Trophoblast cell (in vitro differentiated cells and primary cell): ENCODE results near the gene SS18L1.

Source experiments
- DNase-seq, 2 donors: peaks; one replicate each; pipeline ENCODE4 v3.0.0-alpha.2; 2016
- H2AFZ ChIP-seq: 2 replicates; pipeline ENCODE4 v1.6.1; 2013; ENCODE audit warnings: low read length, moderate library complexity, mild to moderate bottlenecking; ENCODE audit not compliant: insufficient read depth, poor library complexity
- H2AK5ac ChIP-seq: 2 replicates; pipeline ENCODE4 v1.6.1; 2013; ENCODE audit warnings: mild to moderate bottlenecking, low read length
- H2BK120ac ChIP-seq: 2 replicates; pipeline ENCODE4 v1.6.1; 2013; ENCODE audit warnings: low read length, mild to moderate bottlenecking, moderate library complexity; ENCODE audit not compliant: insufficient read depth, poor library complexity
- H2BK12ac ChIP-seq: 2 replicates; pipeline ENCODE4 v1.6.1; 2013; ENCODE audit warnings: mild to moderate bottlenecking, low read length, moderate library complexity
- H2BK5ac ChIP-seq: 2 replicates; pipeline ENCODE4 v1.6.1; 2013; ENCODE audit warnings: low read length, low read depth, moderate library complexity, mild to moderate bottlenecking; ENCODE audit not compliant: poor library complexity
- H3K14ac ChIP-seq: 2 replicates; pipeline ENCODE4 v1.6.1; 2013; ENCODE audit warnings: mild to moderate bottlenecking, low read length
- H3K18ac ChIP-seq: 2 replicates; pipeline ENCODE4 v1.6.1; 2013; ENCODE audit warnings: mild to moderate bottlenecking, low read length
- H3K23ac ChIP-seq: 2 replicates; pipeline ENCODE4 v1.6.1; 2013; ENCODE audit warnings: low read length
- H3K27ac ChIP-seq: 2 replicates; pipeline ENCODE4 v1.5.1; 2013; ENCODE audit warnings: low read depth, mild to moderate bottlenecking, inconsistent platforms, low read length, moderate library complexity
- H3K27me3 ChIP-seq: 2 replicates; pipeline ENCODE4 v1.6.1; 2013; ENCODE audit warnings: inconsistent platforms, mild to moderate bottlenecking, low read length, moderate library complexity; ENCODE audit not compliant: insufficient read depth
- H3K36me3 ChIP-seq, 2 experiments: 1 replicate in 1 of 2; 2 replicates in 1 of 2; pipeline ENCODE4 v1.6.1; 2013; ENCODE audit warnings: low read length in 2 of 2, mild to moderate bottlenecking in 2 of 2, moderate library complexity in 1 of 2; ENCODE audit not compliant: insufficient read depth in 2 of 2, control insufficient read depth in 1 of 2
- H3K4ac ChIP-seq: 2 replicates; pipeline ENCODE4 v1.6.1; 2013; ENCODE audit warnings: low read depth, mild to moderate bottlenecking, low read length, moderate library complexity
- H3K4me1 ChIP-seq, 2 experiments: 1 replicate in 1 of 2; 2 replicates in 1 of 2; pipeline ENCODE4 v1.6.1; 2013; ENCODE audit warnings: low read length in 2 of 2, mild to moderate bottlenecking in 2 of 2, moderate library complexity in 1 of 2; ENCODE audit not compliant: insufficient read depth in 2 of 2, control insufficient read depth in 1 of 2
- H3K4me2 ChIP-seq: 2 replicates; pipeline ENCODE4 v1.6.1; 2013; ENCODE audit warnings: inconsistent platforms, mild to moderate bottlenecking, low read length, moderate library complexity
- H3K4me3 ChIP-seq: 2 replicates; pipeline ENCODE4 v1.5.1; 2013; ENCODE audit warnings: mild to moderate bottlenecking, low read depth, low read length, inconsistent platforms
- H3K79me1 ChIP-seq: one replicate; pipeline ENCODE4 v1.6.1; 2013; ENCODE audit warnings: low read length
- H3K79me2 ChIP-seq: 2 replicates; pipeline ENCODE4 v1.6.1; 2013; ENCODE audit warnings: low read length, mild to moderate bottlenecking; ENCODE audit not compliant: control insufficient read depth, insufficient read depth, poor library complexity
- H3K9ac ChIP-seq: 2 replicates; pipeline ENCODE4 v1.6.1; 2013; ENCODE audit warnings: mild to moderate bottlenecking, low read length
- H3K9me3 ChIP-seq: 2 replicates; pipeline ENCODE4 v1.6.1; 2013; ENCODE audit warnings: low read depth, mild to moderate bottlenecking, control low read depth, inconsistent platforms, low read length; ENCODE audit not compliant: insufficient read depth
- H4K12ac ChIP-seq: 2 replicates; pipeline ENCODE4 v1.6.1; 2013; ENCODE audit warnings: low read depth, mild to moderate bottlenecking, low read length, moderate library complexity
- H4K8ac ChIP-seq: 2 replicates; pipeline ENCODE4 v1.6.1; 2013; ENCODE audit warnings: low read depth, mild to moderate bottlenecking, low read length, moderate library complexity
- H4K91ac ChIP-seq: one replicate; pipeline ENCODE4 v1.6.1; 2013; ENCODE audit warnings: low read depth, mild to moderate bottlenecking, low read length, moderate library complexity
- WGBS: extraction: QIAGEN DNeasy Blood & Tissue Kit; methylation state at CpG from one replicate; pipeline ENCODE4 v1.1.7; 2013; ENCODE audit warnings: missing lambda C conversion rate; ENCODE audit not compliant: insufficient read length, insufficient coverage; ENCODE audit errors: extremely low coverage; 5-methylcytosine and 5-hydroxymethylcytosine counted together

Gene SS18L1

DNA sequence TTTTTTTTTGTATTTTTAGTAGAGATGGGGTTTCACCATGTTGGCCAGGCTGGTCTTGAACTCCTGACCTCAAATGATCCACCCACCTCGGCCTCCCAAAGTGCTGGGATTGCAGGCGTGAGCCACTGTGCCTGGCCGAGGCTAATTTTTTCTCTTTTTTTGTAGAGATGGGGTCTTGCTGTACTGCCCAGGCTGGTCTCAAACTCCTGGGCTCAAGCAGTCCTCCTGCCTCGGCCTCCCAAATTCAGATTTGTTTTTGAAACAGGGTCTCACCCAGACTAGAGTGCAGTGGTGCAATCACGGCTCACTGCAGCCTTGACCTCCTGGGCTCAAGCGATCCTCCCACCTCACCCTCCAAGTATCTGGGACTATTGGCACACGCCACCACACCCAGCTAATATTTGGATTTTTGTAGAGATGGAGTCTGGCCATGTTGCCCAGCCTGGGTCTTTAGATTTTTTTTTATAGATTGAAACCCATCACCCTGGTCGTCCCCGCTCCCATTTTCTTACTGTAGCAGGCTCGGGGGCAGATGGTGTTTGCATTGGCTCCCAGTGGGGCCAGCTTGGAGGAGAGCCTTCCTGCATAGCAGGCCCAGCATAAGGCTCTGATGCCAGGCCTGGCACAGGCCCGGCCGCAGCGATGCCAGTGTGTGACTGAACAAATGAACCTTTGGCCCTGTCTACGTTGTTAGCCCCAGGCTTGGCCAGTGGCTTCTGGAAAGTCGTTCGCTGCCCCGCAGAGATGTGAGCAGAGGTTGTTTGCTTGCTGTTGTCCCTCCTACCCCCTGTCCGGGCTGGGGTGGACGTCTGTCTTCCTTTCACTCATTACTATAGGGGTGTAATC is 35.0 kb downstream of the SS18L1 start:
- H2AFZ ChIP-seq: no peak overlapping the region
- no peak overlapping the region for H2AK5ac ChIP-seq
- H3K79me1 ChIP-seq: peaks cover 6% of the 10 kb centered on the region
- H3K9ac ChIP-seq: no peak overlapping the region
- peaks cover 0 to 2% of the 10 kb centered on the region in 2 experiments for H3K4me1 ChIP-seq
- H4K8ac ChIP-seq: no peak overlapping the region
- H3K36me3 ChIP-seq: peaks cover 46 to 51% of the 10 kb centered on the region in 2 experiments
- no peak overlapping the region for H3K23ac ChIP-seq
- peaks cover 1% of the 10 kb centered on the region for H3K9me3 ChIP-seq
- DNase-seq: no peak
- H4K91ac ChIP-seq: no peak overlapping the region
- no CpG with 5 or more reads among the region's 19 CpGs for WGBS
- H3K4me3 ChIP-seq: no peak overlapping the region
- H3K79me2 ChIP-seq: peaks cover 7% of the 10 kb centered on the region
- no peak overlapping the region for H3K14ac ChIP-seq
- H3K27me3 ChIP-seq: no peaks in the 10 kb centered on the region
- no peak overlapping the region for H4K12ac ChIP-seq
- no peak overlapping the region for H3K18ac ChIP-seq
- no peak overlapping the region for H2BK12ac ChIP-seq
- no peak overlapping the region for H2BK5ac ChIP-seq
- no peak overlapping the region for H3K4ac ChIP-seq
- H2BK120ac ChIP-seq: no peak overlapping the region
- H3K4me2 ChIP-seq: no peak overlapping the region
- no peak overlapping the region for H3K27ac ChIP-seq

DNA sequence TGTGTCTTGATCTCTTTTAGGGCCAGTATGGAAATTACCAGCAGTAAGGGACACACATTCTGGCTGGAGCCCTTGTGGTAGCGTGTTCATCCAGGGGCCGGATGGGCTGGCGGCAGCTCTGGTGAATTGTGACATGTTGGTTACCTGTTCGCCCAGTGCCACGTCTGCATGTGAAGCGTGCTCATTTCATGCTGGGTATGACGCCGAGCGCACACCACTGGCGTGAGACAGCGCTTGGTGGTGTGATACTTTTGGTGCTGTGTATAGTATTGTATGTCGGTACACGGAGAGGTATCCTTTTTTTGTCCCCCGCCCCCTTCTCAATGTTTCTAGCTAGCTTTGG is 35.6 kb downstream of the SS18L1 start:
- Histone ChIP-seq H3K4me1 (peaks cover 3 to 5% of the 10 kb centered on the region in 2 experiments), H2BK5ac (no peak overlapping the region), H3K23ac (no peak overlapping the region), H2AFZ (no peak overlapping the region), H3K79me2 (peaks cover 7% of the 10 kb centered on the region), H2AK5ac (no peak overlapping the region), H3K18ac (no peak overlapping the region), H3K9me3 (peaks cover 1% of the 10 kb centered on the region), H3K4me2 (no peak overlapping the region), H3K36me3 (peaks cover 42 to 45% of the 10 kb centered on the region in 2 experiments), H4K12ac (no peak overlapping the region), H3K4me3 (no peak overlapping the region), H3K79me1 (peaks cover 6% of the 10 kb centered on the region), H4K91ac (no peak overlapping the region), H3K4ac (no peak overlapping the region), H3K9ac (no peak overlapping the region), H2BK120ac (no peak overlapping the region), H3K27ac (no peak overlapping the region), H2BK12ac (no peak overlapping the region), H3K14ac (no peak overlapping the region), H3K27me3 (no peaks in the 10 kb centered on the region), H4K8ac (no peak overlapping the region)
- DNase-seq: no peak
- whole genome bisulfite sequencing: no CpG with 5 or more reads among the region's 14 CpGs

DNA sequence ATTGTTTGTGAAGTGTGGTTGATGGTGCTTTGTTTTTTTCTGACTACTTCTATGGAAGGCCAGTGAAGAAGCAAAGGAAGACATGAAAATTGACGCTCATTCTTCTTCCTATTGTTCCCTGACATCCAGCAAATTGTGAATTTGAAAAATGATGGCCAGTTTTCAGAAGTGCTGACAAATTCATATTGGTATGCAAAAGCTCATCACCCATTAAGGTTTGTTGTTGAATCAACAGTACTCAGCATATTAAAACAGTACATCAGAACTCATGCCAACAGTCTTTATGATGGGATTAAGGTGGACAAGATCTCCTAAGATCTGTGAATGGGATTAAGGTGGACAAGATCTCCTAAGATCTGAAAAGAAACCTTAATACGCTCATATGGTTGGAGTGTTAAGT is 38.2 kb downstream of the SS18L1 start:
- no peak overlapping the region for H3K4ac ChIP-seq
- no peak overlapping the region for H3K9ac ChIP-seq

DNA sequence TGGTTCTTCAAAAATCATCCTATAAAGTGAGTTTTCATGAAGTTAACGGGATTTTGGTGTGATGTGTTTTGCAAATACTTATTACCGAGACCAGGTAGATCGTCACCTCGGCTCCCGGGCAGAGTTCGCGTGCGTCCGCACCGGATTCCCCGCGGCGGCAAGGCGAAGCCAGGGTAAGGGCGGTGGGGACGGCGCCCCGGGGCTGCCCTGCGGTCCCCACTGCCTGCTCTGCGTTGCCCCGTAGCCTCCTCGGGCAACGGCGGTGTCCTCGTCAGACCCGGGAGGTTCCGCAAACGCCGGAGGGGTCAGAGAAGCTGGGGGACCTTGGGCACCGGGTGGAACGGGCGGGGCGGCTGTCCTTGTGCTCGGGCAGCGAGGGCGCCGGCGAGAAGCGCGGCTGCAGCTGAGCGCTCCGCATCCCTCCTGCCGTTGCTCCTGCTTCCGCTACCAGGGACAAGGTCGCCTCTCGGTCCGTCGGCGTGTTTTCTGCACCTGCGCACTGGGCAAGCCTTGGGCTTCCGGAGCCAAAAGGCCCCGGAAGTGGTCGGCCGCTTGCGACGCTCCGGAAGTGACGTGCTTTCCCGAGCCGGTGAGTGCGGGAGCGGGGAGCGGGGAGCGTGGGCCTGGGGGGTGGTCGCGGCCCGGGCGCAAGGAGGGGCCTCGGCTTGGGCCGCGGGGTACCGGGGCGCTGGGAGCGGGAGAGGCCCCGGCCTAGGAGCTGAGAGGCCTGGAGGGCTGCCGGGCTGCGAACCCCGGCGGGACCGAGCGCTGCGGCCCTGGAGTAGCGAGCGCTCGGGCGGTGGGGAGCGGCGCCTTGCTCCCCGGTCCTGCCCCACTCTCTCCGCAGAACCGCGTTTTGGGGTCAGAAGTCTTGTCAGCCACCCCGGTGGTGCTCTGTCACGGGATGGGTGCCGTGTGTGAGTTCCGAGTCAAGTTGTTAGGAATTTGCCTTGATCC is 39.2 kb downstream of the SS18L1 start, which contains the start of gene MTG2:
Gene MTG2 (plus strand): TSS at position 560 of the 957 bp plus-strand sequence. CDS start 10,393 bp downstream, outside the sequence.
- H2BK12ac ChIP-seq: no peak within 1 kb of the TSS
- H2AFZ ChIP-seq: peak within 1 kb of the TSS; percentile 77
- peak within 1 kb of the TSS; percentile 80 for H3K18ac ChIP-seq
- WGBS: no CpG with 5 or more reads among the region's 96 CpGs
- H3K79me1 ChIP-seq: peaks cover 6% of the 10 kb centered on the region
- peaks cover 3 to 8% of the 10 kb centered on the region in 2 experiments for H3K4me1 ChIP-seq
- peaks cover 7% of the 10 kb centered on the region for H3K79me2 ChIP-seq
- H2AK5ac ChIP-seq: peak within 1 kb of the TSS; percentile 79
- DNase-seq: peak; percentile 98 to 99
- peak within 1 kb of the TSS; percentile 75 for H4K12ac ChIP-seq
- peak within 1 kb of the TSS; percentile 45 for H3K27ac ChIP-seq
- no peaks in the 10 kb centered on the region for H3K27me3 ChIP-seq
- peak within 1 kb of the TSS; percentile 88 for H4K91ac ChIP-seq
- no peak within 1 kb of the TSS for H3K23ac ChIP-seq
- peak within 1 kb of the TSS; percentile 74 for H2BK5ac ChIP-seq
- H3K9me3 ChIP-seq: no peaks in the 10 kb centered on the region
- H3K4me2 ChIP-seq: peak within 1 kb of the TSS; percentile 94
- H2BK120ac ChIP-seq: peak within 1 kb of the TSS; percentile 53
- H3K36me3 ChIP-seq: peaks cover 11 to 14% of the 10 kb centered on the region in 2 experiments
- peak within 1 kb of the TSS; percentile 82 for H3K4ac ChIP-seq
- peak within 1 kb of the TSS; percentile 96 for H3K4me3 ChIP-seq
- peak within 1 kb of the TSS; percentile 94 for H4K8ac ChIP-seq
- peak within 1 kb of the TSS; percentile 85 for H3K14ac ChIP-seq
- H3K9ac ChIP-seq: peak within 1 kb of the TSS; percentile 98

More for the DNA sequence above, 38.2 kb downstream of the SS18L1 start:
- peak overlapping the region; percentile 29 for H3K4me2 ChIP-seq
- H2BK5ac ChIP-seq: no peak overlapping the region
- H3K23ac ChIP-seq: no peak overlapping the region
- H3K18ac ChIP-seq: no peak overlapping the region
- no CpG with 5 or more reads among the region's 2 CpGs for WGBS
- no peak overlapping the region for H2AK5ac ChIP-seq
- H3K14ac ChIP-seq: no peak overlapping the region
- no peaks in the 10 kb centered on the region for H3K9me3 ChIP-seq
- no peak overlapping the region for H2BK120ac ChIP-seq
- H3K36me3 ChIP-seq: peaks cover 18 to 23% of the 10 kb centered on the region in 2 experiments
- no peak overlapping the region for H4K8ac ChIP-seq
- H3K4me1 ChIP-seq: peaks cover 3 to 6% of the 10 kb centered on the region in 2 experiments
- H4K12ac ChIP-seq: no peak overlapping the region
- no peak for DNase-seq
- no peak overlapping the region for H2AFZ ChIP-seq
- no peak overlapping the region for H3K27ac ChIP-seq
- H3K4me3 ChIP-seq: no peak overlapping the region
- peaks cover 7% of the 10 kb centered on the region for H3K79me2 ChIP-seq
- H2BK12ac ChIP-seq: no peak overlapping the region
- H3K79me1 ChIP-seq: peaks cover 6% of the 10 kb centered on the region
- H4K91ac ChIP-seq: no peak overlapping the region
- H3K27me3 ChIP-seq: no peaks in the 10 kb centered on the region
